ENCODE measurements around the gene CCDC85C. TPM values are rescaled to one million over a fixed set of nuclear protein-coding genes. Genes with fewer than 3 reads are reported as not detected.

The CCDC85C gene
- total RNA-seq, 4 donors from 2014 or later = 0.88 to 56.3 (median 13.6) TPM

GRCh38 chr14:99564256-99564925 is 39.6 kb downstream of the CCDC85C start:
- TF ChIP-seq CTCF (IDR thresholded peaks at IDR 0.05) (no peak), POLR2A (IDR thresholded peaks at IDR 0.05) (no peak)
- Histone ChIP-seq H3K36me3 (no peaks in the 10 kb centered on the region), H3K27ac (peak overlapping the region; percentile 75 to 85), H3K4me1 (peaks cover 18 to 43% of the 10 kb centered on the region in 2 donors), H3K4me3 (no peak overlapping the region), H3K27me3 (no peaks in the 10 kb centered on the region), H3K9me3 (no peaks in the 10 kb centered on the region)
- DNase-seq = peak; percentile 73 to 89
- intact Hi-C loops (cut with DNase I; ENCODE audit: low total_unique reads) = no loop called here

- Histone ChIP-seq H3K4me3 (no peak overlapping the region), H3K27ac (peak overlapping the region; percentile 75 to 85)
- intact Hi-C loops (cut with DNase I; ENCODE audit: low total_unique reads) = no loop called here
Measured at GRCh38 chr14:99563749-99564129, 40.3 kb downstream of the CCDC85C start.

GRCh38 chr14:99562856-99563748 is 40.9 kb downstream of the CCDC85C start:
- DNase-seq = peak; percentile 83 to 88
- Histone ChIP-seq H3K27ac (peak overlapping the region; percentile 75 to 85), H3K4me3 (no peak overlapping the region), H3K36me3 (no peaks in the 10 kb centered on the region), H3K27me3 (no peaks in the 10 kb centered on the region), H3K4me1 (peaks cover 18 to 30% of the 10 kb centered on the region in 2 donors), H3K9me3 (no peaks in the 10 kb centered on the region)
- TF ChIP-seq POLR2A (IDR thresholded peaks at IDR 0.05) = no peak
- peak; percentile 29 to 63 (median 46) for TF ChIP-seq CTCF (IDR thresholded peaks at IDR 0.05)
- intact Hi-C loops (cut with DNase I; ENCODE audit: low total_unique reads) = no loop called here

More at GRCh38 chr14:99563749-99564129, 40.3 kb downstream of the CCDC85C start:
- Histone ChIP-seq H3K9me3 (no peaks in the 10 kb centered on the region), H3K4me1 (peaks cover 18 to 36% of the 10 kb centered on the region in 2 donors), H3K27me3 (no peaks in the 10 kb centered on the region), H3K36me3 (no peaks in the 10 kb centered on the region)
- no peak for DNase-seq
- TF ChIP-seq POLR2A (IDR thresholded peaks at IDR 0.05) (no peak), CTCF (IDR thresholded peaks at IDR 0.05) (no peak)

- H3K9me3 ChIP-seq = no peaks in the 10 kb centered on the region
- peak overlapping the region; percentile 63 to 85 for H3K27ac ChIP-seq
- no peaks in the 10 kb centered on the region for H3K27me3 ChIP-seq
- no peak for TF ChIP-seq CTCF (IDR thresholded peaks at IDR 0.05)
- H3K4me3 ChIP-seq = no peak overlapping the region
- peaks cover 18 to 27% of the 10 kb centered on the region in 2 donors for H3K4me1 ChIP-seq
- intact Hi-C loops (cut with DNase I; ENCODE audit: low total_unique reads) = no loop called here
- no peak for DNase-seq
- no peaks in the 10 kb centered on the region for H3K36me3 ChIP-seq
Measured at GRCh38 chr14:99561864-99562263, 42.1 kb downstream of the CCDC85C start.
